Cerebellar nuclear complex (tissue), 1 donor: ENCODE results near the gene FAM20C.
"Not testable (repeated sequence)": the region's sequence is repeated elsewhere in the genome, so short reads cannot be mapped to it uniquely, and the experiment has no call there.

Experiments used
- DNase-seq, 2 experiments: peaks; one replicate each; lab custom pipeline; 2025; lab: John Stamatoyannopoulos, UW

The FAM20C gene

DNA sequence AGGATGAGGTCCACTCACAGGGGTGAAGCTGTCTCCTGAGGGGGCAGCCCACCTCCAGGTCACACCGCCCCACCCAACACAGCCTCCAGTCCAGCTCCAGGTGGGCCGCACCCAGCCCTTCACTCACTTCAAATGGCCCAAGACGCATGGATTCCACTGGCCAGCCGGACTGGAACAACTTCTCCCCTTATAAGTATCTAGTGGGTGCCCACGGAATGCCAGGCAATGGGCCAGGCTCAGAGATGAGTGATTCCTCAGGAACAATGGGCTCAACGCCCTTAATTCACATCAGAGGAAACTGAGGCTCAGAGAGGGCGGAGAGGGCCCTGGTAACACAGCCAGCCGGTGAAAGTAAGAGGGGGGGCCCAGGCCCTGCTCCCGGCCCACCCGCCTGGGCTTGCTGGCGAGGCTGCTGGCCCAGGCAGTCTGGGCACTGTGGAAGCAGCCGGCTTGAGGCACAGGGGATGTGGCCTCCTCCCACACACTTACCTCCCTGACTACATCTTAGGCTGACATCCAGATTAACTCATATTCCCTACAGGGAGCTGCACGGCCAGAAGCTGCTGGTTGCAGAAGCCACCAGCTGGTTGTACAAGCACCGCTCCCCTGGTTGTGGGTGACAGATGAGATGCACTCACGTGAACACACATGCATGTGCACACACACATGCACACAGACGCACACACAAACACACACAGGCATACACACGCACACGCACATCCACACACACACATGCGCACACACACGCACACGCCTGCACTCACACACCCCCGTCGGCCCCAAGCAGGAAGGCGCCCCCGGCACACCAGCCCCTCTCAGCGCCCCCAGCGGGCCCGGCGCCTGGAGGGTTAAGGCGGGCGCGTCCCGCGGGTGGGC is 1.0 kb upstream of the FAM20C start:
- no peak for DNase-seq

DNA sequence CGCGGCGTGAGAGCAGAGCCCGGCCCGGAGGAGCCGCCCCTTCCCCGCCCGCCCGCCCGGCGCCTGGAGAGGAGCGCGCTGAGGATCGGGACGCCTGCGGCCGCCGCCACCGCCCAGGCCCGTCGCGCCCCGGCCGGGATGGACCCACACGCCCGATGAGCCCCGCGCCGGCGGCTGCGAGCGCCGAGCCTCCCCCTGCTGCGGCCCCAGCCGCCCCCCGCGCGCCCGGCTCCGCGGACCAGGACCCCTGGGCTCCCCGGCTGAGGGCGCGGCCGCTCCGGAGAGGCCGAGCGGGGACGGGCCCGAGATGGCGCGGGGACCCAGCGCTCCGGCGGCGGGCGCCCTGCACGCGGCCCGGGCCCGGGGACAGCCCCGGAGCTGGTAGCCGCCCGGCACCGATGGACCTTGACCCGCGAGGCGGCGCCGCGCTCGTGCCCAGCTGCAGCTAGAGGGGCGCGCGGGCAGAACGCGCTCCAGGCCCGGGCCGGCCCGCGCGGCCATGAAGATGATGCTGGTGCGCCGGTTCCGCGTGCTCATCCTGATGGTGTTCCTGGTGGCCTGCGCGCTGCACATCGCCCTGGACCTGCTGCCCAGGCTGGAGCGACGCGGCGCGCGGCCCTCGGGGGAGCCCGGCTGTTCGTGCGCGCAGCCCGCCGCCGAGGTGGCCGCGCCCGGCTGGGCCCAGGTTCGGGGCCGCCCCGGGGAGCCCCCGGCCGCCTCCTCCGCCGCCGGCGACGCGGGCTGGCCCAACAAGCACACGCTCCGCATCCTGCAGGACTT is 520 bp downstream of the FAM20C start:
- no peak for DNase-seq

DNA sequence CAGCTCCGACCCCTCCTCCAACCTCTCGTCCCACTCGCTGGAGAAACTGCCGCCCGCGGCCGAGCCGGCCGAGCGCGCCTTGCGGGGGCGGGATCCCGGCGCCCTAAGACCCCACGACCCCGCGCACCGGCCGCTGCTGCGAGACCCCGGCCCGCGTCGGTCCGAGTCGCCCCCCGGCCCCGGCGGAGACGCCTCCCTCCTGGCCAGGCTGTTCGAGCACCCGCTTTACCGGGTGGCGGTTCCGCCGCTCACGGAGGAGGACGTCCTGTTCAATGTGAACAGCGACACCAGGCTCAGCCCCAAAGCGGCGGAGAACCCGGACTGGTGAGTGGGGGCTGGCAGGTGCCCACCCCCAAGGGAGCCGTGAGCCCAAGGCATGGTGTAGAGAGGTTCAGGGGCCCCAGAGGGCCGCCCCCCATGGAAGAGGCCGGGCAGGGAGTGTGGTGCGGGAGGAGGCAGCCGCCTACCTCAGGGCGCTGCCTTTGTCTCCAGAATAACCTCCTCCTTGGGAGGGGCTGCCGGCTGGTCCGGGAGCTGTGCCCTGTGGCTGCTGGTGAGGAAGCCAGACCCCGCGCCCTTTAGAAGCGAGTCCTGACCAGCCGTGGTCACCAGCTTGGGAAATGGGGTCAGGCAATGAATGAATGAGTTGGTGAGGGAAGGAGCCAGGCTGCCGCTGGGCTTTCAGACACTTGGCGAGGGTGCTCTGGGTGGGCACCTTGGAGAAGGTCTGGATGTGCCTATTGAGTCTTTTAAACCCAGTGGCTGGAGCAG is 1.3 kb downstream of the FAM20C start:
- DNase-seq: no peak

DNA sequence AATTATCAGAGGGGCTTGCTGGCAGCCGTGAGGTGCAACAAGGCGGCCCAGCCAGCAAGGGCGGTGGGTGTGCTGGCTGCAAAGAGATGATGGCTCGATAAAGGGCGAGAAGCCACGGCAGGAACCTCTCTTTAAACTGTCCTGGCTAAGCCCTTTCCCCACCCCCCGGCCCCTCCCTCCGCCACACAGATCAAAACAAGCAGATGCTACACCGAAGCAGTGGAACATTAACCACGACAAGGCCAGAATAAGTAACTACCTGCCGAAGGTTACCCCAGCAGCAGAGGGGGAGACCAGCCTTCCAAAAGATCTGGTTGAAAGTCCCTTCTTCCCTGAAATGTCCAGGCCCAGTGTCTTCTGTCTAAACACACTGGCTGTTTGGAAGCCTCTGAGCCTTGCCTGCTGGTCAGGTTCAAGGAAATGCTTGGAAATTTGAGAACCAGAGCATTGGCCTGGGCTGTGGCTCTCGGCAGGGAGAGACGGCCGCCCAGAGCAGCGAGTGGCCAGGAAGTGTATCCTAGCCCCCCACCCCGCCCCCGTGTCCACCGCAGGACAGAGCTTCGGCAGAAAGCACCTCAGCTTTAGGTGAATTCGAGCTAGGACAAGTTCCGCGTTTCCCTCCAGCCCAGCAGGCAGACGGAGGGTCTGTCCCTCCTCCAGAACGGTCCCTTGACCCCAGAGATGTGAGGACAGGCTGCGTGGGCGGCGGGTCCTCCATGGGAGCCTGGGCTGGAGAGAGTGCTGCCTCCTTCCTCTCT is 2.1 kb downstream of the FAM20C start:
- no peak for DNase-seq

- no peak for DNase-seq
Measured at GRCh38 chr7:195010-195829, 2.8 kb downstream of the FAM20C start.

DNA sequence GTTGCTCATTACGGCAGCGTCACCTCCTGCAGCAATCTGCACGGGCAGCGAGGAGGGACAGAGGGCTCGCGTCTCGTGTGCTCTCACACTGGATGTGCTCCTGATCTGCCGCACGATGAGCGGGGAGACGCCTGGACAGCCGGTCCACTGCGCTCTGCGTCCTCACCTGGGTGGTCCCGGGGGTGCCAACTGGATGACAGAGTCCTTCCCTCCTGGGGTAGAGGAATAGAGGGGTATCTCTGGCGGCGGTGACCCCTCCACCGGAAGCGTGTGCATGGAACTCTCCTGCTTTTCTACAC is 3.4 kb downstream of the FAM20C start:
- DNase-seq: no peak

DNA sequence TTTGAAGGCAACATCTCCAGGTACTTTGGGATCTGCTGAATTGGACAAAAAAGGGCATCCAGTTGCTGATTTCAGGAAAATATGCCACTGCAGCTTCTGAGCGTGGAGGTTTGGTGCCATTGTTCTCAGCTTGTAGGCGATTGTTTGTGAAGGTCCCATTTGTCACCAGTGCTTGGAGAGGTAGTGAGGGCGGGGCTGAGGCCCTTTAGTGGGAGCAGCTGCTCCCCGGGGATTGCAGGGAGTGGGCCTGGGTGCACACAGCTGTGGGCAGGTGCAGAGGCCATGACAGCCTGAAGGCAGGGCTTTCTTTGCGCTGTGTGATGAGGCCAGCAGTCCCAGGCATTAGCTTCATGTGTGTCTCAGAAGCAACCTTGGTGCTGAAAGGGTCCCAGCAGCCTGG is 3.9 kb downstream of the FAM20C start:
- no peak for DNase-seq

DNA sequence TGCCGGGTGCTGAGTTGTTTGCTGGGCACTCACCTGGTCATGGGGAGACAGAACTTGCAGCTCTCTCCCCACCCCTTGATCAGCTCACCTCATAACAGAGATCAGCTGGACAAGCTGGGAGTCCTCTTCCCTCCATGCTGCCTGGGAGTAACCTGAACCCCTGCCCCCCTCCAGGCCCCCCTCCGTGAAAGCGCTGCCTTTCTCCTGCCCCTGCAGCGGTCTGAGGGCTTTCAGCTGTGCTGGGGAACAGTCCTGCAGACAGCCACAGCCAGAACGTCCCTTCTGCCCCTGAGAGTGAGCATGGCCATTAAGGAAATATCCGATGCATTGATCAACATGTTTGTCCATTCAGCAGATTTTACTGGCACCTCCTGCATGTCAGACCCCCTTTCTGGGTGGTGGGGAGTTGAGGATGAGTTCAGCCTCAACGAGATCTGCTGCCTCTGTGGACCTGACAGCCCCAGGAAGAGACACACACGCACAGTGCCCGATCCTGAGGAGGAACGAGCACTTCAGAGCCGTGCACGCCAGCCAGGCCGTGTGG is 4.5 kb downstream of the FAM20C start:
- DNase-seq: no peak

GRCh38 chr7:197413-198335 is 5.3 kb downstream of the FAM20C start:
- no peak for DNase-seq

DNA sequence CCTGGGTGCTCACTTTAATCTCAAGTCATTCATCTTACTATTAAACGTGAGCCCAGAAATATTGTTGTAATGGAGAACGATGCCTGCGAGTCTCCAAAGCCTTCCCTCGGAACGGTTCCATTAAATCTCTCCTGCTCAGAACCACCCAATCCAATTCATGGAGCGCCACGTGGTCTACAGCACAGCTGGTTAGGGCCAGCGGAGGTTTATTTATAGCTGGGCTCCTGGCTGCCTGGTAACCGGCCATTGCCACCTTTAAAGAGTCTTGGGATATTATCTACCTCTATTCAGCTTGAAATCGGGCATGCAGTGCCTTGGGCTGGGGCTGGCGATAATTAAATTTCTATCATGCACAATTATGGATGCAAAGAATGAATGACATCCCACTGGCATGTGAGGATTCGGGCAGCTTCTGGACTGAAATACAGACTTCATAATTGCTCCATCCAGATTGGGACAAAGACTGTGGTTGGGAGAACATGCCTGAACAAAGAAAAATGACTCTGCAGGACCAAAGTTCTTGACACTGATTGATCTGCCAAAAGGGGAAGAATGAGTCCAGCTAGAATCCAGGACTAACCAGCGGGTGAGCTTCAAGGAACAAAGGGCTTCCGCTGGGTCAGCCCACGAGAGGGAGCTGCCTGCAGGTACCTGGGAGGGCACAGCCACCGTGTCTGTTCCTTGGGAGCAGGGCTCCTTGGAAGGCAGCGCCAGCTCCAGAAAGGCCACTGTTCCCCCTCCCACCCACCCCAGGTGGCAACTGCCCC is 7.3 kb downstream of the FAM20C start:
- no peak for DNase-seq

DNA sequence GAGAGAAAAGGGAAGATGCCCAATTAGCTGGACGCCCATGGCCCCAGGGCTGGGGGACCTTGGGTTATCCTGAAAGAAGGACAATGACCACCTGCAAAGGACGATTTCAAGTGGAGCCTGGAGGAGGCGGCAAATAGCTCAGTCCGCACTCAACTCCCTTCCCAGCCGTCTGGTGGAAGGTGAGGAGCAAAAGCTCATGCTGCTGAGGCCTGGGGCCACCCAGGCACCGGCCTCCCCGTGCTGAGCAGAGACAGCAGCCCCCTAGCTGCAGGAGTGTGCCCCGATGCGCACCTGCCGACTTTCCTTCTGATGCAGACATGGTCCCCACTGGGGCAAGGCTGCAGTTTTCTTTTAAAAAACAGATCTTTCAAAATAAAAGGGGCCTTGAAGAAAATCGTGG is 7.9 kb downstream of the FAM20C start:
- no peak for DNase-seq

GRCh38 chr7:200704-201103 is 8.3 kb downstream of the FAM20C start:
- no peak for DNase-seq

GRCh38 chr7:204326-204725 is 12.0 kb downstream of the FAM20C start:
- no peak for DNase-seq

- no peak for DNase-seq
Measured at GRCh38 chr7:205115-206010, 13.0 kb downstream of the FAM20C start.

DNA sequence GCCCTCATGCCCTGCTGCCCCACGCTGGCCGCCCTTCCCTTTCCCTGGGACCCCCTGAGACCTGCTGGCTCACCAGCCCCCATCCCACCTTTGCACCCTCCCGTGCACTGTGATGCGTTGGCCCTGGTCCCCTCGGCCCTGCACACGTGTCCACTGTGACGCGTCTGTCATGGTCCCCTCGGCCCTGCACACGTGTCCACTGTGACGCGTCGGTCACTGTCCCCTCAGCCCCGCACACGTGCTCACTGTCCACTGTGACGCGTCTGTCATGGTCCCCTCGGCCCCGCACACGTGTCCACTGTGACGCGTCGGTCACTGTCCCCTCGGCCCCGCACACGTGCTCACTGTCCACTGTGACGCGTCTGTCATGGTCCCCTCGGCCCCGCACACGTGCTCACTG is 14.0 kb downstream of the FAM20C start:
- DNase-seq: not testable (repeated sequence)

DNA sequence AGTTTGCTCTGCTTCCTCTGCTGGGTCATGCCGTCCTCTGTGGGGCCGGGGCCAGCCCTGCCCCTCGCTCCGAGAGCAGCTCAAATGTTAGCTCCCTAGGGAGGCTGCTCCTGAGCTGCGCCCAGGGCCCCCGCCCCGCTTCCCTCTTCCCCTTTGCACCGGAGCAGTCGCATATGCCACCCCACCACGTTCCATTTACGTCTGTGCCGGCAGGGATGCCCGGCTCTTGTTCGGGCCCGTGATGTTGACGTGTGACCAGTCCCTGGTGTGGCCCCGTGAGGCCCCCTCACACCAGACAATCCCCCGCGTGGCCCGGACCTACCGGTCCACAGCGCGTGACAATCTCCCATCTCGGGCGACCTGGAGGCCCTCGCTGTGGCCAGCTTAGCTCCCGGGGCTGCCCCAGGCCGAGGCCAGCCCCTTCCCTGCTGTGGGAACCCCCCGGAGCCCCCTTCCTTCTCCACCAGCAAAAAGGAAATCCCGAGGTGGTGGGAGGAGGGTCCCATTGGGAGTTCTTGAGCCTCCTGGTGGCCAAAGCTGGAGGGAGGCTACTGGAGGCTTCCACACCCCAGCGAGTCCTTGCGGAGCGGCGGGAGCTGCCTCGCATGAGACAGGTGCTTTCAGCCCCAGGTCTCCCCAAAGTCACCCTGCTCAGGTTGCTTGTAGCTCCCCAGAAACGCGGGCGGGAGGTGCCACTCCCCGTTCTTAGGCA is 15.2 kb downstream of the FAM20C start:
- no peak for DNase-seq

GRCh38 chr7:208130-208673 is 15.8 kb downstream of the FAM20C start:
- DNase-seq: no peak
